Sigmoid colon (tissue), 7 donors: ENCODE results near the gene C1orf116. TPM values are rescaled to one million over a fixed set of nuclear protein-coding genes. Genes with fewer than 3 reads are reported as not detected.

ENCODE experiments used
- DNase-seq: peaks from one replicate; pipeline ENCODE4 v3.0.0-alpha.2; 2019
- H3K27ac ChIP-seq, 4 donors: fragments of 200-600 bp; sonication (generic); one replicate each; pipeline ENCODE4 v1.5.1; 2016 to 2019; ENCODE audit warnings: mild to moderate bottlenecking in 1 of 4
- H3K27me3 ChIP-seq, 3 donors: fragments of 200-600 bp; sonication (generic); one replicate each; pipeline ENCODE4 v1.5.1; 2019; ENCODE audit warnings: mild to moderate bottlenecking in 1 of 3
- H3K36me3 ChIP-seq, 4 donors: fragments of 200-600 bp; sonication (generic); one replicate each; pipeline ENCODE4 v1.5.1; 2016 to 2019
- H3K4me1 ChIP-seq, 4 donors: fragments of 200-600 bp; sonication (generic); one replicate each; pipeline ENCODE4 v1.5.1; 2017 to 2019
- H3K4me3 ChIP-seq, 4 donors: fragments of 200-600 bp; sonication (generic); one replicate each; pipeline ENCODE4 v1.5.1; 2017 to 2019; ENCODE audit warnings: mild to moderate bottlenecking in 2 of 4, moderate library complexity in 1 of 4
- H3K9me3 ChIP-seq, 4 donors: fragments of 200-600 bp in 3 of 4; sonication (generic) in 3 of 4; one replicate each; pipeline versions ENCODE4 v1.5.1 to v1.6.1; 2013 to 2019
- EP300 ChIP-seq, 4 donors: sonication (generic); formaldehyde crosslinking; IDR thresholded peaks; one replicate each; pipeline ENCODE4 v1.6.1; 2017; ENCODE audit warnings: antibody characterized with exemption in 4 of 4
- POLR2A ChIP-seq, 2 donors: fragments of 450-650 bp; IDR thresholded peaks; one replicate each; pipeline ENCODE4 v1.6.1; 2016; ENCODE audit warnings: antibody characterized with exemption in 2 of 2, mild to moderate bottlenecking in 2 of 2, moderate library complexity in 2 of 2
- POLR2AphosphoS5 ChIP-seq, 4 donors: sonication (generic); formaldehyde crosslinking; IDR thresholded peaks; one replicate each; pipeline ENCODE4 v1.6.1; 2017; ENCODE audit warnings: antibody characterized with exemption in 4 of 4
- WGBS, 2 donors: extraction: QIAGEN DNeasy Blood & Tissue Kit; methylation state at CpG; one replicate each; pipeline ENCODE4 v1.1.7; 2013; 5-methylcytosine and 5-hydroxymethylcytosine counted together
- intact Hi-C: fragments of 100-400 bp; cut with DNase I; formaldehyde crosslinking; loops from one replicate; pipeline ENCODE4 v1.15.1; 2023
- polyA plus RNA-seq, 3 donors: library from polyadenylated mRNA; stranded (reverse); fragments of 200-250 nt; gene quantifications; one replicate each; pipeline ENCODE4 v1.2.3, GENCODE V29; 2013
- total RNA-seq, 4 donors: library from RNA; depleted of rRNA; stranded (reverse); fragments of >200 nt; gene quantifications; one replicate each; pipeline ENCODE4 v1.1.0, GENCODE V29; 2016
- TF ChIP-seq, protein P1 (sequence below), 4 experiments: fragments of 450-650 bp in 3 of 4; fragments of 200-600 bp in 1 of 4; IDR thresholded peaks; one replicate each; pipeline ENCODE4 v1.5.1; 2016 to 2019; ENCODE audit warnings: antibody characterized with exemption in 4 of 4, mild to moderate bottlenecking in 3 of 4, moderate library complexity in 2 of 4
- donor health status: healthy with polysubstance abuse.
- donor health status: Bipolar disorder and iron deficiency.
- donor health status: healthy.

Gene C1orf116
- total and polyA plus RNA-seq, 7 donors, result 0.14 to 22.4 (median 4.1) TPM; not detected in 1

DNA sequence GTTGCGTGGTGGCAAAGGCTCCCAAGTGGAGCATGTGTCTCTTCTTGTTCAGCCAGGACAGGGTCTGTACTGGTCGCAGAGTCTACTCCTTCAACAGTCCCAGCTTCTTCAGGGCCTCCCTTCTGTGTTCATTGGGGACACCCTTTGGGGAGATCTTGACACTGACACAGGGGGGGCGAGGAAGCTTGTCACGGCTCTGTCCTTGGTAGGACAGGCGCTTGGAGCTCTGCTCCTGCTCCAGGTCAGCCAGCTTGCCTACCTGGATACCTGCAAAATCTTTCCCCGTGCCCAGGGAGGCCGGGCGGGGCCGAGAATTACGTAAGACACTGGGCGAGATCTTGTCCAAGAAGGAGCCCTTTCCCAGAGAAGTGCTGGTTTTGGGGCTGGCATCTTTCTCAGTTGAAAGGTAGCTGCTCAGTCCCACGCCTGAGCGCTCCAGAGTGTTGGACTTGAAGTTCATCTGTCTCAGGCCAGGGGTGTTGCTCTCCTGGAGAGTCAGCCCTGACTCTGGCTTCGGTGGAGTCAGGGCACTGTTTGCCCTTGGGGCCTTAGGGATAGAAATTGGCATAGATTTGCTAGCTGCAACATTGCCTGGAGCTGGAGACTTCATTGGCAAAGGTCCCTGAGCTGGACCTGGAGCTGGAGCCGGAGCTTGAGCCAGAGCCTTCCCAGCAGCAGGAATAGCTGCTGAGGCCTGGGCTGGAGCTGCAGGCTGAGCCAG, 10.5 kb downstream of the C1orf116 start:
- Histone ChIP-seq H3K4me3 (no peak overlapping the region), H3K27me3 (no peaks in the 10 kb centered on the region), H3K27ac (no peak overlapping the region), H3K9me3 (no peaks in the 10 kb centered on the region), H3K4me1 (peaks cover 0 to 24% (median 21%) of the 10 kb centered on the region in 4 donors), H3K36me3 (no peaks in the 10 kb centered on the region)
- no peak for TF ChIP-seq EP300 (IDR thresholded peaks at IDR 0.05)
- TF ChIP-seq POLR2A (IDR thresholded peaks at IDR 0.05), result no peak
- TF ChIP-seq POLR2AphosphoS5 (IDR thresholded peaks at IDR 0.05), result no peak
- TF ChIP-seq, protein P1, sequence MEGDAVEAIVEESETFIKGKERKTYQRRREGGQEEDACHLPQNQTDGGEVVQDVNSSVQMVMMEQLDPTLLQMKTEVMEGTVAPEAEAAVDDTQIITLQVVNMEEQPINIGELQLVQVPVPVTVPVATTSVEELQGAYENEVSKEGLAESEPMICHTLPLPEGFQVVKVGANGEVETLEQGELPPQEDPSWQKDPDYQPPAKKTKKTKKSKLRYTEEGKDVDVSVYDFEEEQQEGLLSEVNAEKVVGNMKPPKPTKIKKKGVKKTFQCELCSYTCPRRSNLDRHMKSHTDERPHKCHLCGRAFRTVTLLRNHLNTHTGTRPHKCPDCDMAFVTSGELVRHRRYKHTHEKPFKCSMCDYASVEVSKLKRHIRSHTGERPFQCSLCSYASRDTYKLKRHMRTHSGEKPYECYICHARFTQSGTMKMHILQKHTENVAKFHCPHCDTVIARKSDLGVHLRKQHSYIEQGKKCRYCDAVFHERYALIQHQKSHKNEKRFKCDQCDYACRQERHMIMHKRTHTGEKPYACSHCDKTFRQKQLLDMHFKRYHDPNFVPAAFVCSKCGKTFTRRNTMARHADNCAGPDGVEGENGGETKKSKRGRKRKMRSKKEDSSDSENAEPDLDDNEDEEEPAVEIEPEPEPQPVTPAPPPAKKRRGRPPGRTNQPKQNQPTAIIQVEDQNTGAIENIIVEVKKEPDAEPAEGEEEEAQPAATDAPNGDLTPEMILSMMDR (IDR thresholded peaks at IDR 0.05), result no peak
- no peak for DNase-seq
- 85 to 90% methylated on average over 15 of the region's 15 CpGs for WGBS, 2 donors
- intact Hi-C loops, result no loop called here

DNA sequence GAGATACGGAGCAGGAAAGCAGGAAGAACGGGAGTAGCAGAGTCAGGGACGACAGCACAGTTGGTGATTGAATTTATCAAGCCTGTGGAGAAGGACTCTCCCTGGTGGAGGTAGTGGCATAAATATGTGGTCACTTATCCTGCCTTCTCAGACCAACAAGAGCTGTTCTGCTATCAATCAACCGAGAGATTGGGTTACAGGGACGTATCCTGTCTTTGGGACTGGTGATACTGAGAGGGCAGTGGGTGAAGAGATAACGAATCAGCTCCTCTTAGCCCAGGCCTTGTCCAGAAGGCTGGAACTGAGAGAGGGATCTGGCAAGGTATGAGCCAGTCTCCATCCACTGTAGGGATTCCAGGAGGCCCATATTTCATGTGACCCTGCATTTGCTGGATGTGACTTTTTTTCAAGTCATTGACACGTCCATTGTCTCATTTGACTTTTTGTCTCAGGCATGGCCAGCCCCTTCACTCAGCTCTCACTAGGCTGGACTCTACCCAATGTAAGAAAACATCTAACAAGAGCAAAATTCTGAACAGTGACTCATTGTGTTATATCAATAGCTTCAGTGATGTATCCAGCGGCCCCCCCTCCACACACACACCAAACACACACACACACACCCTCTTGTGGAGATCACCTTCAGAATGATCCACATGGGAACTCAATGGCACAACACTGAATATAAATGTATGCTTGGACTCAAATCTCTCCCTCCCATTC, 11.3 kb downstream of the C1orf116 start:
- TF ChIP-seq EP300 (IDR thresholded peaks at IDR 0.05) (no peak), POLR2A (IDR thresholded peaks at IDR 0.05) (no peak), POLR2AphosphoS5 (IDR thresholded peaks at IDR 0.05) (no peak)
- TF ChIP-seq, protein P1 (IDR thresholded peaks at IDR 0.05), result no peak
- H3K36me3 ChIP-seq, result no peaks in the 10 kb centered on the region

DNA sequence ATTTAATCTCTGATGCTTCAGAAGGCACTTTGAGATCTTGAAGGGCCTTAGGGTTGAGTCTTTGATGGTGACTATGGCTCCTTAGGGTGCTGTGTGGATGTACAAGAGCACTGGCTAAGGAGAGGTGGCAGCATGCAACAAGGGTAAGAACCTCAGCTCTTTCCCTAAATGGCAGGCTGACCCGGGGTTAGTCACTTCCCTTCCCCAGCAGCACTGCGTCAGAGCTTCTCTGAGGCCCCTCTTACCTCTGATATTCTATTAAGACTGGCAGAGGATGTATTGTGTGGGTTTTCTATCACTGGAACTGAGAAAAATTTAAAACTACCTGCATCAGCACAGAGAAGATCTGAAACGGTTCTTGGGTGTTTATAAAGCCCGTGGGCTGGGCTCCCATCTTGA, 11.8 kb downstream of the C1orf116 start:
- no peak for TF ChIP-seq POLR2AphosphoS5 (IDR thresholded peaks at IDR 0.05)
- TF ChIP-seq EP300 (IDR thresholded peaks at IDR 0.05), result no peak
- no peak for TF ChIP-seq POLR2A (IDR thresholded peaks at IDR 0.05)
- TF ChIP-seq, protein P1 (IDR thresholded peaks at IDR 0.05), result no peak
- no peaks in the 10 kb centered on the region for H3K27me3 ChIP-seq
- H3K27ac ChIP-seq, result no peak overlapping the region
- no peaks in the 10 kb centered on the region for H3K9me3 ChIP-seq
- DNase-seq, result no peak
- H3K4me3 ChIP-seq, result no peak overlapping the region
- peaks cover 0 to 15% (median 14%) of the 10 kb centered on the region in 4 donors for H3K4me1 ChIP-seq
- intact Hi-C loops, result no loop called here
- H3K36me3 ChIP-seq, result no peaks in the 10 kb centered on the region
- 74 to 81% methylated on average over 4 of the region's 4 CpGs for WGBS, 2 donors

More for the DNA sequence above, 11.3 kb downstream of the C1orf116 start:
- H3K27me3 ChIP-seq, result no peaks in the 10 kb centered on the region
- H3K4me1 ChIP-seq, result peaks cover 0 to 20% (median 19%) of the 10 kb centered on the region in 4 donors
- DNase-seq, result no peak
- H3K9me3 ChIP-seq, result no peaks in the 10 kb centered on the region
- no peak overlapping the region for H3K4me3 ChIP-seq
- no peak overlapping the region for H3K27ac ChIP-seq
- 86 to 89% methylated on average over 8 of the region's 8 CpGs for WGBS, 2 donors
- intact Hi-C loops, result no loop called here

DNA sequence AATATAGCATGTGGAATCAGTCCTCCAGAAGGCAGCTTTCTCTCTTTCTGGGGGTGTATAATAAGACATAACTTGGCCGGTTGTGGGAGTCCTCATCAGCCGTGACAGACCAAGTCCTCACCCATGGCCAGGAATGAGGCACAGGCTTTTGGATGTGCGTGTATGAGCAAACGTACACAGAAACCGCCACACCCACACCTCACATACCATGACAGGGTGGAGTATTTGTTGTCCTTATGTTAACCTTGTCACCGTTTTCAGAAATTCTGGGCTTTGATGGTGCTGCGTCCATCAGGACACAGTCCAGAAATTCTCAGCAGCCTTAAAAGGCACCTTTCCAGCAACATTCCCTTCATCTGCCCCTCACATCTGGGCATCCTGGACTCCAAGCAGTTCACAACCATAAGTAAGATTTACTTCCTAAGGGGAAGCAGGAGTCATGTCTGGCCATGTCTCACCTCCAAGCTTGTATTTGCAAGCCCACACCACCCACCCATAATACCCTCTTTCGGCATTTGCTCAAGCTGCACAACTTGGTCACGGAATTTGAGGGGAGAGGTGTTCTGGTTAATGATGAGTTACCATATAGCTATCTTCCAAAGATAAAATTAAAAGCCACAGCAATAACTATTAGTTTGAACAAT, 12.4 kb downstream of the C1orf116 start:
- intact Hi-C loops, result no loop called here
- no peaks in the 10 kb centered on the region for H3K9me3 ChIP-seq
- H3K4me3 ChIP-seq, result no peak overlapping the region
- H3K27me3 ChIP-seq, result no peaks in the 10 kb centered on the region
- no peak for DNase-seq
- no peak overlapping the region for H3K27ac ChIP-seq
- peaks cover 0 to 9% (median 8%) of the 10 kb centered on the region in 4 donors for H3K4me1 ChIP-seq
- no peaks in the 10 kb centered on the region for H3K36me3 ChIP-seq
- 35 to 79% methylated on average over 9 of the region's 9 CpGs for WGBS, 2 donors
- TF ChIP-seq EP300 (IDR thresholded peaks at IDR 0.05) (no peak), POLR2AphosphoS5 (IDR thresholded peaks at IDR 0.05) (no peak), POLR2A (IDR thresholded peaks at IDR 0.05) (no peak)
- TF ChIP-seq, protein P1 (IDR thresholded peaks at IDR 0.05), result no peak
